LNCaP clone FGC (cell line): ENCODE results near the gene PNMA8C.

Experiments
- DNase-seq: peaks from one replicate; pipeline ENCODE4 v3.0.0-alpha.2; 2011; ENCODE audit warnings: low read depth
- H3K4me3 ChIP-seq: 2 replicates; pipeline ENCODE4 v1.5.1; 2011; ENCODE audit warnings: mild to moderate bottlenecking, low read depth, low read length, control low read depth
- TF ChIP-seq, protein P1 (sequence below): IDR thresholded peaks from 2 replicates; pipeline ENCODE4 v1.5.1; 2012; ENCODE audit warnings: mild to moderate bottlenecking; ENCODE audit not compliant: control insufficient read depth, insufficient read depth; ENCODE audit errors: extremely low read depth

The PNMA8C gene

DNA sequence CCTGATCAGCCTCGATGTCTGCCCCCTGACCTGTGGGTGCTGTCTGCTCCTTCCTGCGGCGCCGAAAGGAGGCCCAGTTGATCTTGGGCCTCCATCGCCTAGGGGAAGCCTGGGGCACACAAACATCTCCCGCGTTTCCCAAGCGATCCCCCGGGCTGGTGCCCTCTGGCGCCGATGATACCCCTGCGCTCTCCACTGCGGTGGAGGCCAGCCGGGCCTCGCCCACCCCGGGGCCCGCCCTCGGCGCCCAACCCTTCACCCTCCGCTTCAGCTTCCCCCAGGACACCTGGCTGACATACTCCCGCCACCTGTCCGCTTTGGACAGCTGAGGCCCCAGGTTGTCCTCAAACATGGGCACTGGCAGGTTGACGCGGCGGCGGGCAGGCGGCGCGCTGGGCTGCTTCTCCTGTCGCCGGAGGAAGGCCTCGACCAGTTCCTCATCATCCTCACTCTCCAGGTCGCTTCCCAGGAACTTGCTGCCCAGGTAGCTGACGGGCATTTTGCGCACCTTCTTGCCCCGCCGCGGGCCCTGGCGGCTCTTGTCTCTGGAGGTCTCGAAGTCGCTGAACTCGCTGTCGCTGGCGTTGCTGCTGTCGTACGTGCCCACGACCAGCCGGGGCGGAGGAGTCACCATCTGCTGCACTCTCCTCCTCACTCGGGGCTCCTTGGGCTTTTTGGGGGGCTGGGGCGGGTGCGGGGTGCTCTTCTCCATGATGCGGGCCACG lies 16.6 kb downstream of the PNMA8C start:
- TF ChIP-seq, protein P1, sequence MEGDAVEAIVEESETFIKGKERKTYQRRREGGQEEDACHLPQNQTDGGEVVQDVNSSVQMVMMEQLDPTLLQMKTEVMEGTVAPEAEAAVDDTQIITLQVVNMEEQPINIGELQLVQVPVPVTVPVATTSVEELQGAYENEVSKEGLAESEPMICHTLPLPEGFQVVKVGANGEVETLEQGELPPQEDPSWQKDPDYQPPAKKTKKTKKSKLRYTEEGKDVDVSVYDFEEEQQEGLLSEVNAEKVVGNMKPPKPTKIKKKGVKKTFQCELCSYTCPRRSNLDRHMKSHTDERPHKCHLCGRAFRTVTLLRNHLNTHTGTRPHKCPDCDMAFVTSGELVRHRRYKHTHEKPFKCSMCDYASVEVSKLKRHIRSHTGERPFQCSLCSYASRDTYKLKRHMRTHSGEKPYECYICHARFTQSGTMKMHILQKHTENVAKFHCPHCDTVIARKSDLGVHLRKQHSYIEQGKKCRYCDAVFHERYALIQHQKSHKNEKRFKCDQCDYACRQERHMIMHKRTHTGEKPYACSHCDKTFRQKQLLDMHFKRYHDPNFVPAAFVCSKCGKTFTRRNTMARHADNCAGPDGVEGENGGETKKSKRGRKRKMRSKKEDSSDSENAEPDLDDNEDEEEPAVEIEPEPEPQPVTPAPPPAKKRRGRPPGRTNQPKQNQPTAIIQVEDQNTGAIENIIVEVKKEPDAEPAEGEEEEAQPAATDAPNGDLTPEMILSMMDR, result no peak
- H3K4me3 ChIP-seq, result no peak overlapping the region
- no peak for DNase-seq

- no peak overlapping the region for H3K4me3 ChIP-seq
- no peak for DNase-seq
- TF ChIP-seq, protein P1, result no peak
These were observed 17.4 kb downstream of the PNMA8C start for GRCh38 chr19:46411088-46411924.

DNA sequence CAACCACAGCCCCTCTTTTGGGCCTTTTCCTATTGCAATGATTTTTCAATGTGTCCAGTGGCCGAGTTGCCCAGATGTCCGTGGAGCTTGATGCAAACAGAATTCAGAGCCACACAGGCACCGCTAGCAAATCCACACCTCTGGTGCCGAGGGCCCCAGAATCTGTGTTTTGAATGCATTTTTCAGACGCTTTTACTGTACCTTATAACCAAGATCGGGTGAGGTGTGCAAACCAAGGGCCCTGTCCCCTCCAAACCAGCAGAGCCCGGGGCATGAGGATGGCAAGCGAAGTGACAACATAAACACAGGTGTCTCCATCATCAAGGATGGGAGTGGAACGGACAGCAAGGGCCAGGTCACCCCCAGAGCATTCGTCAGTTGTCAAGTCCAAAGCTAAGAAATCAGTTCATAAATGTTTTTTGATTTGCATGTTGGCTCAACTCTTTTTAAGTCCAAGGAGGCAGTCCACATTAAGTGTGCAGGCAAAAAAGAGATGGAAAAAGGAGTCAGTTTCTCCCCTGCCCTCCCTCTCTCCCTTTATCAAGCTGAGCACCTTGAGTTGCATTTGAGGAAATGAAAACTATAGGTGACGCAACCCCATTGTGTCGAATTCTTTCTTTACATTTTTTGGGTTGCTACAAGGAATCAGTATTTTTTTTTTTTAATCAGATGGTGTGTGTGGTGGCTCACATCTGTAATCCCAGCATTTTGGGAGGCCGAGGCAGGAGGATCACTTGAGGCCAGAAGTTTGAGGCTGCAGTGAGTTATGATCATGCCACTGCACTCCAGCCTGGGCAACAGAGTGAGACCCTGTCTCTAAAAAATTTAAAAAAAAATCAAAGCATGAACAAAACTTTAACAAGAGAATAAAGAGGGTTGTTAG lies 18.3 kb downstream of the PNMA8C start:
- TF ChIP-seq, protein P1, result no peak
- DNase-seq, result no peak
- H3K4me3 ChIP-seq, result no peak overlapping the region

DNA sequence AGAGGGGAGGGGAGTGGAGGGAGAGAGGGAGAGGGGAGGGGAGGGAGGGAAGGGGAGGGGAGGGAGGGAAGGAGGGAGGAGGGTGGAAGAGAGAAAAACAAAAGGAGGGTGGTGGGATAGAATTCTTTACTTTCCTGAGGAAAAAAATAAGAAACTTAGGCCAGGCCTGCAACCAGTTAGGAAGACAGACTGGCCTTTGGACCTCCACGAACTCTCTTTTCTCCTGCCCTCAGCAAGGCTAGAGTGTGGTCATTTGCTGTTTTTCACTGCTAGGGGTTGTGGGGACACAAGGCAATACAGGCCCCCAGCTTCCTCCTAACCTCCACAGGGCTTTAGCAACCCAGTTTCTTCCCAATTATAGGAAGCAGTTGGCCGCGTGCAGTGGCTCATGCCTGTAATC lies 19.5 kb downstream of the PNMA8C start:
- H3K4me3 ChIP-seq, result no peak overlapping the region
- DNase-seq, result no peak
- TF ChIP-seq, protein P1, result no peak

DNA sequence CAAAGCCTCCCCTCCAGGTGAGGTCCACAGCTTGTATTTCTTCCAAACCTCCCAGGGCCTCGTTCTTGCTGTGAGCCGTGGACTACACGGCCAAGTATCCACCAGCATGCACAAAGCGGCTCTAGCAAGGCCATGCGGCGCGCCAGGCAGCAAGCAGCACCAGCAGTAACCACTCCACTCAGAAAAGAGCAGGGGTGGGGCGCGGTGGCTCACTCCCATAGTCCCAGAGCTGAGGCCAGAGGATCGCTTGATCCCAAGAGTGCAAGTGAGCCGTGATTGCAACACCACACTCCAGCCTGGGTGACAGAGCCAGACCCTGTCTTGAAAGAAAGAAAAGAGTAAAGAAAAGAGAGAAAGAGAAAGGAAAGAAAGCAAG lies 20.1 kb downstream of the PNMA8C start:
- TF ChIP-seq, protein P1, result no peak
- no peak overlapping the region for H3K4me3 ChIP-seq
- DNase-seq, result no peak

DNA sequence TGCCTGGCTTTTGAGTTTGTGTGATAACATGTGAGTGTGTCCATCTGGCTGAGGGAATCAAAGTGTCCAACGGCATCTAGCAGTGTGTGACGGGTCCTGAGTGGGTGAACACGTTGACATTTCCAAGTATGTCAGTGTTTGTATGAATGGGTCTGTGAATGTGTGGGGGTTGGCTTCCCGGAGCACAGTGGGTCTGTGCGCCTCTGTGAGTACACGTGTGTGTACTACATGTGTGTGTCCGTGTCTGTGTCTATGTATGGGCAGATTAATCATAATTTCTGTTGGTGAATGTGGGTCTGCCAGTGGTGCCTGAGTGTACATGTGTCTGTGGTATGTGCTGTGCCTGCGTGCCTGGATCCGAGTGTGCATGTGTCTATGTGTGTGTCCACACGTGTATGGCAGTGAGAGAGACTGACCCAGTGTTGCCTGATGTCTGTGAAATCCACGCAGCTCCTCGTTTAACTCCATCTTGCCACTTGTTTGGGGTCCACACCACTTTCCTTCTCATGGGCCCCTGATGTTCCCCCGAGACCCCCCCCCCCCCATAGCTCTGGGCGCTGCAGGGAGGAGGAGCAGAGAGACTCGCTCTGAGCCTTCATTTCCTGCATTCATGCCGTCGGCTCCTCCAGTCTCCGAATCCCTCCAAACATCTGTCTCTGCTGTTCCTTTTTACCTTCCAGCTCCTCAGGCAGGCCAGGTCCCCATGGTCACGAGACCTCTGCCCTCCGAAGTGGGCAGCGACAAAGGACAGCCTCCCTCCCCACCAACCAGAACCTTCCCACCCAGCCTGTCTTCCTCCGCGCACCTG lies 20.7 kb downstream of the PNMA8C start:
- no peak overlapping the region for H3K4me3 ChIP-seq
- DNase-seq, result no peak
- TF ChIP-seq, protein P1, result no peak
